K562 (cell line): ENCODE results near the gene DNAI1. TPM values are rescaled to one million over a fixed set of nuclear protein-coding genes. Genes with fewer than 3 reads are reported as not detected.

Experiments
- ATAC-seq: fragments of 200-7000 bp; cut with Tn5 transposase; 3 replicates; pipeline ENCODE4 v1.9.1; 2020; ENCODE audit warnings: moderate library complexity
- BruUV-seq: library from RNA; stranded (reverse); fragments of 400-500 nt; replicated peaks from 2 replicates; lab custom pipeline; 2021; lab: Mats Ljungman, UMichigan
- CTCF ChIA-PET: fragments of 300-600 bp; formaldehyde crosslinking; extraction: SDS; loops from one replicate; lab custom pipeline; 2021; ENCODE audit warnings: low intra/inter-chr PET ratio; lab: Yijun Ruan, JAX
- POLR2A ChIA-PET: fragments of 300-600, 350-650 bp; sonication (Branson Sonifier 250); formaldehyde crosslinking; extraction: SDS; loops from one replicate; lab custom pipeline; 2021; ENCODE audit warnings: antibody characterized with exemption, inconsistent platforms; lab: Yijun Ruan, JAX
- DNase-seq, 4 experiments: peaks; one replicate each; pipeline versions ENCODE4 v3.0.0 to v3.0.0-alpha.2; 2011 to 2018; ENCODE audit warnings: low spot score in 3 of 4, mixed read lengths in 3 of 4; ENCODE audit errors: extremely low read depth in 1 of 4
- FAIRE-seq: peaks from 2 replicates; lab custom pipeline; 2011; peaks lifted over from hg19 to GRCh38; lab: Jason Lieb, UNC
- H2AFZ ChIP-seq: 2 replicates; pipeline ENCODE4 v1.6.0; 2011; ENCODE audit warnings: low read depth, low read length, control low read depth, inconsistent platforms
- H3K27ac ChIP-seq: fragments of 200-600 bp; 3 replicates; pipeline ENCODE4 v1.8.0; 2011; ENCODE audit warnings: low read depth, mild to moderate bottlenecking, control low read depth, inconsistent platforms, low read length, moderate library complexity, mixed read lengths; ENCODE audit errors: extremely low read depth
- H3K27me3 ChIP-seq, 2 experiments: fragments of 300-600 bp in 1 of 2; 2 replicates in 1 of 2; 3 replicates in 1 of 2; pipeline versions ENCODE4 v1.6.0 to v1.8.0; 2011; ENCODE audit warnings: inconsistent platforms in 2 of 2, low read length in 2 of 2, mild to moderate bottlenecking in 1 of 2, mixed read lengths in 1 of 2, moderate library complexity in 1 of 2; ENCODE audit not compliant: control insufficient read depth in 2 of 2, insufficient read depth in 2 of 2
- H3K36me3 ChIP-seq: fragments of 300-600 bp; 3 replicates; pipeline ENCODE4 v1.8.0; 2011; ENCODE audit warnings: mild to moderate bottlenecking, low read length, inconsistent platforms; ENCODE audit not compliant: control insufficient read depth, insufficient read depth
- H3K4me1 ChIP-seq, 2 experiments: fragments of 200-600 bp in 1 of 2; replicated peaks in 1 of 2; 2 replicates in 1 of 2; 3 replicates in 1 of 2; pipeline versions ENCODE4 v1.5.1 to v1.8.0; 2011; ENCODE audit warnings: inconsistent platforms in 2 of 2, low read length in 2 of 2, mild to moderate bottlenecking in 1 of 2, mixed read lengths in 1 of 2, moderate library complexity in 1 of 2; ENCODE audit not compliant: control insufficient read depth in 2 of 2, insufficient read depth in 2 of 2
- H3K4me2 ChIP-seq: 2 replicates; pipeline ENCODE4 v1.6.1; 2011; ENCODE audit warnings: low read length, control low read depth, inconsistent platforms, mixed read lengths; ENCODE audit not compliant: insufficient read depth
- H3K4me3 ChIP-seq: fragments of 200-600 bp; sonication (generic), shearing (Covaris generic); 2 replicates; pipeline ENCODE4 v1.5.1; 2016; ENCODE audit warnings: control low read depth, inconsistent platforms
- H3K79me2 ChIP-seq: fragments of 200-600 bp; 3 replicates; pipeline ENCODE4 v1.8.0; 2011; ENCODE audit warnings: low read length, inconsistent platforms; ENCODE audit not compliant: control insufficient read depth, insufficient read depth
- H3K9ac ChIP-seq, 2 experiments: 2 replicates each; pipeline versions ENCODE4 v1.6.0 to v1.6.1; 2011; ENCODE audit warnings: low read depth in 2 of 2, low read length in 2 of 2, control low read depth in 1 of 2, inconsistent platforms in 1 of 2, mild to moderate bottlenecking in 1 of 2, mixed read lengths in 1 of 2; ENCODE audit not compliant: insufficient read depth in 1 of 2
- H3K9me1 ChIP-seq: one replicate; pipeline ENCODE4 v1.6.0; 2011; ENCODE audit warnings: inconsistent platforms, mild to moderate bottlenecking, low read length, moderate library complexity; ENCODE audit not compliant: control insufficient read depth, insufficient read depth
- H3K9me3 ChIP-seq: replicated peaks from 2 replicates; pipeline ENCODE4 v1.5.1; 2011; ENCODE audit warnings: low read depth, low read length, inconsistent platforms; ENCODE audit not compliant: control insufficient read depth, insufficient read depth
- H4K20me1 ChIP-seq: replicated peaks from 2 replicates; pipeline ENCODE4 v1.6.1; 2011; ENCODE audit warnings: low read length, inconsistent platforms, mixed read lengths; ENCODE audit not compliant: control insufficient read depth, insufficient read depth
- CBFA2T3 ChIP-seq: fragments of 450-650 bp; IDR thresholded peaks from 2 replicates; pipeline ENCODE4 v1.6.1; 2017
- DACH1 ChIP-seq: fragments of 450-650 bp; IDR thresholded peaks from 2 replicates; pipeline ENCODE4 v1.6.1; 2018; ENCODE audit not compliant: partially characterized antibody
- HIVEP1 ChIP-seq: fragments of 250-450 bp; sonication (Bioruptor Pico); IDR thresholded peaks from 2 replicates; pipeline ENCODE4 v1.4.0; 2020; ENCODE audit warnings: mild to moderate bottlenecking
- MXI1 ChIP-seq: IDR thresholded peaks from 2 replicates; pipeline ENCODE4 v1.6.1; 2011; ENCODE audit warnings: low read depth, mild to moderate bottlenecking, improper control_type of control experiment, low read length
- NBN ChIP-seq: fragments of 450-650 bp; IDR thresholded peaks from 2 replicates; pipeline ENCODE4 v1.6.1; 2016; ENCODE audit warnings: low read depth, mild to moderate bottlenecking
- NFIC ChIP-seq: fragments of 450-650 bp; IDR thresholded peaks from 2 replicates; pipeline ENCODE4 v1.6.1; 2017; ENCODE audit warnings: mild to moderate bottlenecking, inconsistent platforms
- PHF8 ChIP-seq: fragments of 200-600 bp; sonication (generic); IDR thresholded peaks from 2 replicates; pipeline ENCODE4 v1.6.1; 2012; ENCODE audit warnings: mixed run types, mild to moderate bottlenecking, inconsistent platforms, low read length, moderate library complexity, borderline replicate concordance
- SIN3B ChIP-seq: fragments of 450-650 bp; IDR thresholded peaks from 2 replicates; pipeline ENCODE4 v1.6.1; 2017; ENCODE audit warnings: low read depth, mild to moderate bottlenecking, moderate library complexity
- SNRNP70 ChIP-seq: fragments of 200-400 bp; formaldehyde crosslinking; optimal IDR thresholded peaks from 2 replicates; pipeline ENCODE3; 2017; ENCODE audit warnings: low read depth, low read length
- SPI1 ChIP-seq: IDR thresholded peaks from 2 replicates; pipeline ENCODE4 v1.6.1; 2011; ENCODE audit warnings: low read depth, low read length, control low read depth, borderline replicate concordance
- TBP ChIP-seq: optimal IDR thresholded peaks from 2 replicates; pipeline ENCODE3; 2011; ENCODE audit warnings: low read depth, low read length, improper control_type of control experiment
- TCF7L2 ChIP-seq: fragments of 150-350 bp; IDR thresholded peaks from 2 replicates; pipeline ENCODE4 v1.6.1; 2016; ENCODE audit warnings: low read depth, mild to moderate bottlenecking, low read length, moderate library complexity
- ZNF507 ChIP-seq: conservative IDR thresholded peaks from 2 replicates; pipeline ENCODE4 v1.6.1; 2017; ENCODE audit warnings: missing genetic modification characterization, missing compliant biosample characterization
- ZNF668 ChIP-seq: fragments of 250-450 bp; sonication (Bioruptor Pico); IDR thresholded peaks from 2 replicates; pipeline ENCODE4 v1.8.0; 2022; ENCODE audit warnings: mild to moderate bottlenecking, inconsistent platforms
- WGBS: fragments of 100-300 bp; shearing (Covaris generic); methylation state at CpG from one replicate; pipeline ENCODE4 v1.1.6; 2016; ENCODE audit warnings: low coverage, mixed read lengths; ENCODE audit not compliant: insufficient coverage; ENCODE audit errors: missing lambda C conversion rate; 5-methylcytosine and 5-hydroxymethylcytosine counted together
- in situ Hi-C: fragments of 300-500 bp; cut with MboI; formaldehyde crosslinking; loops from 4 replicates; pipeline ENCODE4 v1.15.0; 2018; ENCODE audit warnings: inconsistent platforms, mixed read lengths
- intact Hi-C: fragments of 100-400 bp; cut with micrococcal nuclease; formaldehyde crosslinking; loops from 2 replicates; pipeline ENCODE4 v1.14.2; 2022
- polyA plus RNA-seq, 8 experiments: library from polyadenylated mRNA; depleted of rRNA in 4 of 8; stranded (reverse) in 5 of 8; unstranded in 3 of 8; fragments of >200 nt; fragmentation: Nextera tagmentation in 2 of 8; fragmentation: Illumina TruSeq in 1 of 8; extraction: Ambion mirVana in 2 of 8; extraction: Trizol in 1 of 8; gene quantifications; 2 replicates each; pipeline versions ENCODE4 v1.2.1 to v1.2.3, GENCODE V29; 2011 to 2014; ENCODE audit warnings: inconsistent platforms in 1 of 8, missing spikeins in 1 of 8
- total RNA-seq, 7 experiments: library from RNA; depleted of rRNA in 6 of 7; stranded (reverse); fragments of >200 nt in 6 of 7; fragmentation: Illumina TruSeq in 2 of 7; extraction: Trizol in 2 of 7; gene quantifications; 2 replicates each; pipeline versions ENCODE4 v1.2.1 to v1.2.3, GENCODE V29; 2011 to 2021; ENCODE audit warnings: low replicate concordance in 1 of 7
- TF ChIP-seq, protein P1 (sequence below), 2 experiments: IDR thresholded peaks; 2 replicates each; pipeline ENCODE4 v1.6.1; 2011; ENCODE audit warnings: borderline replicate concordance in 1 of 2, control low read depth in 1 of 2, low read depth in 1 of 2, low read length in 1 of 2, mild to moderate bottlenecking in 1 of 2, mixed read lengths in 1 of 2, moderate library complexity in 1 of 2; ENCODE audit not compliant: insufficient read depth in 1 of 2, insufficient read length in 1 of 2, poor library complexity in 1 of 2, severe bottlenecking in 1 of 2; ENCODE audit errors: extremely low read depth in 1 of 2
- TF ChIP-seq, protein P2 (sequence below): sonication (generic); formaldehyde crosslinking; IDR thresholded peaks from 2 replicates; pipeline ENCODE4 v1.8.1; 2023; ENCODE audit warnings: mild to moderate bottlenecking, missing genetic modification reagents, moderate library complexity

Gene DNAI1
- total and polyA plus RNA-seq, 9 of the 15 experiments (the other 6 are each of a cell fraction or from before 2014, with no cell fraction given) = 0.01 to 0.17 (median 0.04) TPM; not detected in 6

DNA sequence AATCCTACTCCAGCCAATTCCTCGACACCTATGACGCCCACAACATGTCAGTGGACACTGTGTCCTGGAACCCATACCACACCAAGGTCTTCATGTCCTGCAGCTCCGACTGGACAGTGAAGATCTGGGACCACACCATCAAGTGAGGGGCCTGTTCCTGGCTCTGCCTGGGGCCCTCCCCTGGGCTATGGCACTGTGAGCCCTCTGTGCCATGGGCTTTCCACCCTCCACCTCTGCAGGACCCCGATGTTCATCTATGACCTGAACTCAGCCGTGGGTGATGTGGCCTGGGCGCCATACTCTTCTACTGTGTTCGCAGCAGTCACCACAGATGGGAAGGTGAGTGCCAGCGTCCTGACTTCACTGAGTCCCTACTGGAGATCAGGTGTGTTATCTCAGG, 55.8 kb downstream of the DNAI1 start:
- no peak overlapping the region for H3K9ac ChIP-seq
- DNase-seq (no peak), FAIRE-seq (no peak), ATAC-seq (no peak)
- H3K27ac ChIP-seq = no peak overlapping the region
- intact Hi-C loops = no loop called here
- H3K4me3 ChIP-seq = no peak overlapping the region
- H3K79me2 ChIP-seq = no peaks in the 10 kb centered on the region
- no peaks in the 10 kb centered on the region for H3K9me3 ChIP-seq
- in situ Hi-C loops = no loop called here
- peaks cover 0 to 6% of the 10 kb centered on the region in 2 experiments; a peak in 3 of 5 replicates for H3K27me3 ChIP-seq
- no peaks in the 10 kb centered on the region; a peak in 1 of 5 replicates for H3K4me1 ChIP-seq
- no peaks in the 10 kb centered on the region for H3K36me3 ChIP-seq
- H4K20me1 ChIP-seq = no peaks in the 10 kb centered on the region
- no peaks in the 10 kb centered on the region for H3K9me1 ChIP-seq
- WGBS = 0% methylated on average over 8 of the region's 8 CpGs
- TF ChIP-seq CBFA2T3 (no peak), SIN3B (no peak), DACH1 (no peak), TBP (no peak), PHF8 (no peak), HIVEP1 (CRISPR knock-in tag) (no peak), NBN (no peak), MXI1 (no peak), NFIC (no peak), ZNF507 (no peak), SNRNP70 (no peak), ZNF668 (CRISPR knock-in tag) (no peak), TCF7L2 (no peak), SPI1 (no peak)
- TF ChIP-seq, protein P1, sequence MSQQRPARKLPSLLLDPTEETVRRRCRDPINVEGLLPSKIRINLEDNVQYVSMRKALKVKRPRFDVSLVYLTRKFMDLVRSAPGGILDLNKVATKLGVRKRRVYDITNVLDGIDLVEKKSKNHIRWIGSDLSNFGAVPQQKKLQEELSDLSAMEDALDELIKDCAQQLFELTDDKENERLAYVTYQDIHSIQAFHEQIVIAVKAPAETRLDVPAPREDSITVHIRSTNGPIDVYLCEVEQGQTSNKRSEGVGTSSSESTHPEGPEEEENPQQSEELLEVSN (IDR thresholded peaks at IDR 0.05; ENCODE audit: borderline replicate concordance in 1 of 2, extremely low read depth in 1 of 2, insufficient read depth in 1 of 2, insufficient read length in 1 of 2, low read depth in 1 of 2, low read length in 1 of 2, poor library complexity in 1 of 2, severe bottlenecking in 1 of 2) = no peak
- TF ChIP-seq, protein P2, sequence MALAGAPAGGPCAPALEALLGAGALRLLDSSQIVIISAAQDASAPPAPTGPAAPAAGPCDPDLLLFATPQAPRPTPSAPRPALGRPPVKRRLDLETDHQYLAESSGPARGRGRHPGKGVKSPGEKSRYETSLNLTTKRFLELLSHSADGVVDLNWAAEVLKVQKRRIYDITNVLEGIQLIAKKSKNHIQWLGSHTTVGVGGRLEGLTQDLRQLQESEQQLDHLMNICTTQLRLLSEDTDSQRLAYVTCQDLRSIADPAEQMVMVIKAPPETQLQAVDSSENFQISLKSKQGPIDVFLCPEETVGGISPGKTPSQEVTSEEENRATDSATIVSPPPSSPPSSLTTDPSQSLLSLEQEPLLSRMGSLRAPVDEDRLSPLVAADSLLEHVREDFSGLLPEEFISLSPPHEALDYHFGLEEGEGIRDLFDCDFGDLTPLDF (CRISPR knock-in tag) = no peak
- CTCF ChIA-PET = no interaction called here
- POLR2A ChIA-PET = no interaction called here
- no peak overlapping the region for H2AFZ ChIP-seq
- H3K4me2 ChIP-seq = no peak overlapping the region
- no TSS peak for BruUV-seq
